GM10248 (cell line): ENCODE results near the gene ITPR1.

Experiments used
- CTCF ChIA-PET: fragments of 300-600 bp; sonication (Branson Sonifier 250); formaldehyde crosslinking; extraction: SDS; loops from one replicate; lab custom pipeline; 2021; ENCODE audit warnings: antibody characterized with exemption; lab: Yijun Ruan, JAX
- POLR2A ChIA-PET: fragments of 350-650 bp; sonication (Branson Sonifier 250); formaldehyde crosslinking; extraction: SDS; loops from one replicate; lab custom pipeline; 2020; ENCODE audit warnings: antibody characterized with exemption; lab: Yijun Ruan, JAX
- DNase-seq: peaks from one replicate; pipeline ENCODE4 v3.0.0; 2012; ENCODE audit errors: extremely low spot score
- TF ChIP-seq, protein P1 (sequence below): IDR thresholded peaks from 2 replicates; pipeline ENCODE4 v1.5.1; 2012; ENCODE audit warnings: mild to moderate bottlenecking, low read depth; ENCODE audit errors: extremely low read depth, missing control alignments, control extremely low read depth

ITPR1 gene

DNA sequence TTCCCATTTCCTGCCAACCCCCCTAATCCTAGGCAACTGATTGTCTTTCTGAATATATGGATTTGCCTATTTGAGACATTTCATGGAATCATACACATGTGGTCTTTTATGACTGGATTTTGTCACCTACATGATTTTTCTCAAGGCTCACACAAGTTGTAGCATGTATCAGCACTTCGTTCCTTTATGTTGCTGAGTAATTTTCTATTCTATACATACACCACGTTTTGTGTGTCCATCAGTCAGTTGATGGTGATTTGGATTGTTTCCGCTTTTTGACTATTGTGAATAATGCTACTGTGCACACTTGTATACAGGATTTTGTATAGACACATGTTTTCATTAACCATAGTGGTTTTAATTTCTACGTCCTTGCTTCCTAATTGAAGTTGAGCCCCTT, 203.1 kb downstream of the ITPR1 start:
- ChIA-PET POLR2A (no interaction called here), CTCF (interaction anchor here (1.5 kb wide), 1 partner anchor 15 kb away, joined by 8 read pairs; no protein-coding TSS in a partner anchor)
- TF ChIP-seq, protein P1, sequence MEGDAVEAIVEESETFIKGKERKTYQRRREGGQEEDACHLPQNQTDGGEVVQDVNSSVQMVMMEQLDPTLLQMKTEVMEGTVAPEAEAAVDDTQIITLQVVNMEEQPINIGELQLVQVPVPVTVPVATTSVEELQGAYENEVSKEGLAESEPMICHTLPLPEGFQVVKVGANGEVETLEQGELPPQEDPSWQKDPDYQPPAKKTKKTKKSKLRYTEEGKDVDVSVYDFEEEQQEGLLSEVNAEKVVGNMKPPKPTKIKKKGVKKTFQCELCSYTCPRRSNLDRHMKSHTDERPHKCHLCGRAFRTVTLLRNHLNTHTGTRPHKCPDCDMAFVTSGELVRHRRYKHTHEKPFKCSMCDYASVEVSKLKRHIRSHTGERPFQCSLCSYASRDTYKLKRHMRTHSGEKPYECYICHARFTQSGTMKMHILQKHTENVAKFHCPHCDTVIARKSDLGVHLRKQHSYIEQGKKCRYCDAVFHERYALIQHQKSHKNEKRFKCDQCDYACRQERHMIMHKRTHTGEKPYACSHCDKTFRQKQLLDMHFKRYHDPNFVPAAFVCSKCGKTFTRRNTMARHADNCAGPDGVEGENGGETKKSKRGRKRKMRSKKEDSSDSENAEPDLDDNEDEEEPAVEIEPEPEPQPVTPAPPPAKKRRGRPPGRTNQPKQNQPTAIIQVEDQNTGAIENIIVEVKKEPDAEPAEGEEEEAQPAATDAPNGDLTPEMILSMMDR: no peak
- DNase-seq: no peak

DNA sequence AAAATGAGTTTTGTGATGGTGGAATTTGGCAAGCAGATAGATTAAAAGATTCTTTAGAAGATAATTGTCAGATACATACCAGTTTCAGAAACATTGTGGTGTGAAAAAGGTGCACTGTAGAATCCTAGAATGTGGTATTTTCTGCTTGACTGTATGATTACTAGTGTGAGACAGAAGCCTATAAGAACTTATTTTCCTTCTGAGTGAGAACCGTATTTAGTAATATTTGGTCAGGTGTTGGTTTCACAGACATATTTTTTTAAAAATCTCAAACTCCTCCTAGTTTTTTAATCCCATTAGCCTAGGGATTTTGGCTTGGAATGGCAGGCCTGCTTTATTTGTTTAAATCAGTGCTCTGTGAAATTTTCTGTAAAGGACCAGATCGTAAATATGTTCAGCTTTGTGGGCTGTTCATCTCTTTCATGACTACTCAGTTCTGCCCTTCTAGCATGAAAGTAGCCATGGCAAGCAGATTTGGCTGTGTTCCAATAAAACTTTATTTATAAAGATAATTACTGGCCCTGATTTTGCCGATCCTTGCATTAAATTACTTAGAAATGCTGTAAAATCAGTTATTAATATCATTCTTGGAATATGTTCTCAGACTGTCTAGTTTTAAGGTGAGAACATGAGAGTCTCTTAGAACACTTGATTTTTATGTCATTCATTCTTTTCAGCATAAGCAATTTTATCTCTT, 205.1 kb downstream of the ITPR1 start:
- ChIA-PET POLR2A (no interaction called here), CTCF (interaction anchor here (1.3 to 1.5 kb wide), 2 partner anchors 13 to 14 kb away, joined by 4 to 6 read pairs; no protein-coding TSS in a partner anchor)
- DNase-seq: no peak
- TF ChIP-seq, protein P1: no peak

DNA sequence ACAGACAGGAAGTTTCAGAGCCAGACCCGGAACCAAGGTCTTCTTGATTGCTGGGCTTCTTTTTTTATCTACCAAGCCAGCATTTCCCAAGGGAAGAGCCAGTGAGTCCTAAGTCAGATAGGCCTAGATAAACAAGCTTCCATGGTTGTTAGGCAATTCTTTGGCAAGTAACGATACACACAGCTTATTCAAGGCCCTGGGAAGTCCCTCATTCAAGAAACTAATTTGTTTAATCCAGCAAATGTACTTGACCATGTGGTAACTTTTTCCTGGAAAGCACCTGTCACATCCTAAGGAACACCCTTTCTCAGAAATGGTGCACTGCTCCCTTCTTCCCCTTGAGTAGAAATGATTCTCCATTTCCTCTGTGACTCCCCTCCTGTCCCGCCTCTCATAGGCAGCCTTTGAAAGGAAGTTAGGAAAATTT, 209.9 kb downstream of the ITPR1 start:
- ChIA-PET CTCF (interaction anchor here (0.7 to 3.5 kb wide), 2 partner anchors 8 to 11 kb away, joined by 5 to 25 read pairs; no protein-coding TSS in a partner anchor), POLR2A (no interaction called here)
- TF ChIP-seq, protein P1: no peak
- no peak for DNase-seq

DNA sequence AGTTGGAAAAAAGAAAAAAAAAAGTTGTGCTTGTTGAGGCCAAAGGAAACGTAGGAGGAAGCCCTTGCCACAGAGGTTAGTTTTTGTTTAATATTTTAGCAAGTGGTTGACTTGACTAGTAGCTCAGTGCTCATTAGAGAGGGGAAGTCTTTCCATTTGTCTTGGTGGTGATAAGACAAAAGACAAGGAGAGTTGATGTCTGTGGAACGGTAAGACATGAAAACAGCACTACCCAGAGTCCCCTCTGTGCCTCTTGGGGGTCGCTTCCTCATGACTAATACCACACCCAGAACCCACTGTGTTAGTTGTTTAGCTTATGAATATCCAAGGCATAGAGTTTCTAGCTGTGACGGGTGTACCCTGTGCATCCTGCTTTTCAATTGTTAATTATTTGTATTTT, 211.4 kb downstream of the ITPR1 start:
- no peak for DNase-seq
- TF ChIP-seq, protein P1: no peak
- CTCF ChIA-PET: interaction anchor here (0.8 kb wide), 1 partner anchor 18 kb away, joined by 3 read pairs; no protein-coding TSS in a partner anchor
- POLR2A ChIA-PET: no interaction called here

DNA sequence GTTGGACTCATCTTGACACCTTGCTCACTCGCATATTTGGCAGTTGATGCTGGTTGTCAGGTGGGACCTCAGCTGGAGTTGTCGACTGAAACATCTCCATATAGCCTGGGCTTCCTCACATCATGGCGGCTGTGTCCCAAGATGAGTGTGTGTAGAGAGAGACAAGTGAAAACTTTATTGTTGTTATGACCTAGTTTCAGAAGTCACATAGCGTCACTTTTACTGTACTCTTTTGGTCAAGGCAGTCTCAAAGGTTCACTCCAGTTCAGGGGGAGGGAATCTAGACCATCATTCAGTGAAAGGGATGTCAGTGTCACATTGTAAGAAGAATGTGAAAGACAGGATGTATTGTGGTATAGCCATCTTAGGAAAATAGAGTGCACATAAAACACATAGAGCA, 214.2 kb downstream of the ITPR1 start:
- TF ChIP-seq, protein P1: no peak
- CTCF ChIA-PET: interaction anchor here (0.7 kb wide), 1 partner anchor 45 kb away, joined by 3 read pairs; no protein-coding TSS in a partner anchor
- DNase-seq: no peak
- POLR2A ChIA-PET: no interaction called here

DNA sequence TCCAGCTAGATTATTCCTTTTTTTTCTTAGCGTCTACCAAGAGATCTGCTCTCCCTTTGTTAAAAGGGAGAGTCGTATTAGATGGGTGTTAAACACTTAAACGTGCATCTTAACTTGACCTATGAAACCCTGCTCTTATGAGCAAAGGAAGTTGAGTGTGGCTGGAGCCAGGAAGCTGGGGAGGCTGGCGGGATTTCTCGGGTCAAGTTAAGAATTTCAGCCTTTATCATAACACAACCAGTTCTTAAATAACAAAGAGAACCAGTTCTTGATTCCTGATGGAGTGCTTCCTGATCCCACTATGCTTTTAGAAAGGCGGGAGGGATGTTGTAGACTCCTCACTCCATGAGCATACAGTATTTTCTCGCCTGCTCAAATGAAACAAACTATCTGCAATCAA, 215.1 kb downstream of the ITPR1 start:
- ChIA-PET POLR2A (no interaction called here), CTCF (no interaction called here)
- TF ChIP-seq, protein P1: no peak
- DNase-seq: no peak
